Measurements from ENCODE around the gene MIB2.

MIB2 gene

DNA sequence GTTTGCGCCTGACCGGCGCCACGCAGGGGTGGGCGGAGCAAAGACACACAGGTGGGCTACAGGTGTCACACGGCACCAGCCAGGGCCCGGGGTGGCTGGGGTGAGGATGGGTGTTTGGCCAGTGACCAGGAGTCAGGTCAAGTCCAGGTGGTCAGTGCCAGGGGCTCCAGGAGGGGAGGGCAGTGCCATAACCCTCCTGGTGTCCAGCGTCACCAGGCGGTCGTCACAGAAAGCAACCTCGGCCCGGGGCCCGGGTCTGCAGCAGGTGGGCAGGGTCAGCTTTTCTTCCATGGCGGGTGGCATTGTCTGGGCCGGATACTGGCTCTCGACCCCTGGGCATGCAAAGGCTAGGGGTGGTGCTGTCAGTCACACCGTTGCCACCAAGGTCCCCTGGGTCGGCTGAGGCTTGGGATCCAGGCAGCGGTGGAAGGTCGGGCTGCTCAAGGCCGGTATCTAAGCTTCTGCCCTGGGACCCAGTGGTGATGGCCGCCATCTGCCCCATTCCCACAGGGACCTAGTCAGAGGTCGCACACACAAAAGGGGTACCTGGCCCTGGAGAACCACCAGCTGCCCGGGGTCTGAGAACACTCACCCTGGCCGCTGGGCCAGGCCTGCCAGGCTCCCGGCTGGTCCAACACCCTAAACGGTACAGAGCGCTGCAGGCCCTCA is 17.1 kb upstream of the MIB2 start:
- DNase-seq (ENCODE audit: low read depth, low spot score) = no peak

DNA sequence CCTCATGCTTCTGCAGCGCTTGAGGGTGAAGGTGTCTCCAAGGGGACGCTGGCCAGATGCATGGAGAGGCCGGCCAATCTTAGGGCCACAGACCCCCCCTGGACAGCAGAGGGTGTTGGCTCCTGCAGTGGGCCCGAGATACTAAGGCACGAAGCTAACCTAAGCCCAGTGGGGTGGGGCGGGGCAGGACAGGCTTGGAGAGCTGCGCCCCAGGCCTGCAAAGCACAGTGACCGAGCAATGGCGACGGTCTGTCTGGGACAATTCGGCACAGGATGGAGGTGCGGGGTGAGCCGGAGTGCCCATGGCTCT is 16.6 kb upstream of the MIB2 start:
- DNase-seq (ENCODE audit: low read depth, low spot score) = no peak

DNA sequence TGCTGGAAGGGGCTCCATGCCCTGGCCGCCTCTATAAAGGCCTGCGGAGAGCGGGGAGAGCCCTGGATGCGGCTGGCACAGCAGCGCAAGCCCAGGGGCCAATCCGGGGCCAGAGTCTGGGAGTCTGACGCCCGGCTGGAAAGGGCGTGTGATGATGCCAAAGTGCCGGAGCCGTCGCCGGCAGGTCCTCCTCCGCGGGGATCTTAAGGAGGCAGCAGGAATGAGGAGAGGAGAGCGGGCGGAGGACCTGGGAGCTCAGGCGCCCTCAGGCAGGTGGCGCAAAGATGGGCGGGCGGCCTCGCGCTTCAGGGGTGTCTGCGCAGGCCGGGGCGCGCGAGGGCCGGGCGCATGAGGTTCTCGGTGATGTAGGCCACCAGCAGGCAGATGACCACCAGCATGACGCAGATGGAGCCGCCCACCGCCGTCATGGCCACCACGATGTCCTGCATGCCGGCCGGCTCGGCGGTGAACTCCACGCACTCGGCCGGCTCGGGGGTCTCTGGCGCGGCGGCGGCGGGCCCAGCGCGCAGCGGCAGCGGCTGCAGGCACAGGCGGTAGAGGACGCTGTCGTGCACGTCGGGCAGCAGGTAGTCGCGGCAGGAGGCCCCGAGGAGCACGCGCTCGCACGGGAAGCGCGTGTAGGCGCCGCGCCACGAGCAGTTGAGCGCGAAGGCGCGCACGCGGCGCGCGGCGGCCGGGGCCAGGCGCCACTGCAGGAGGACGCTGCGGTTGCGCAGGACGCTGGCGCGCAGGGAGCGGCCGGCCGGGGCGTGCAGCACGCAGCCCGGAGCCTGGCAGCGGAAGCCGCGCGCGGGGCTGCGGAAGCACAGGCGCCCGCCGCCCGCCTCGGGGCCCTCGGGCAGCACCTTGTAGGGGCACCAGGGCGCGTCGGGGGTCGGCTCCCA is 16.0 kb upstream of the MIB2 start:
- DNase-seq (ENCODE audit: low read depth, low spot score) = no peak

DNA sequence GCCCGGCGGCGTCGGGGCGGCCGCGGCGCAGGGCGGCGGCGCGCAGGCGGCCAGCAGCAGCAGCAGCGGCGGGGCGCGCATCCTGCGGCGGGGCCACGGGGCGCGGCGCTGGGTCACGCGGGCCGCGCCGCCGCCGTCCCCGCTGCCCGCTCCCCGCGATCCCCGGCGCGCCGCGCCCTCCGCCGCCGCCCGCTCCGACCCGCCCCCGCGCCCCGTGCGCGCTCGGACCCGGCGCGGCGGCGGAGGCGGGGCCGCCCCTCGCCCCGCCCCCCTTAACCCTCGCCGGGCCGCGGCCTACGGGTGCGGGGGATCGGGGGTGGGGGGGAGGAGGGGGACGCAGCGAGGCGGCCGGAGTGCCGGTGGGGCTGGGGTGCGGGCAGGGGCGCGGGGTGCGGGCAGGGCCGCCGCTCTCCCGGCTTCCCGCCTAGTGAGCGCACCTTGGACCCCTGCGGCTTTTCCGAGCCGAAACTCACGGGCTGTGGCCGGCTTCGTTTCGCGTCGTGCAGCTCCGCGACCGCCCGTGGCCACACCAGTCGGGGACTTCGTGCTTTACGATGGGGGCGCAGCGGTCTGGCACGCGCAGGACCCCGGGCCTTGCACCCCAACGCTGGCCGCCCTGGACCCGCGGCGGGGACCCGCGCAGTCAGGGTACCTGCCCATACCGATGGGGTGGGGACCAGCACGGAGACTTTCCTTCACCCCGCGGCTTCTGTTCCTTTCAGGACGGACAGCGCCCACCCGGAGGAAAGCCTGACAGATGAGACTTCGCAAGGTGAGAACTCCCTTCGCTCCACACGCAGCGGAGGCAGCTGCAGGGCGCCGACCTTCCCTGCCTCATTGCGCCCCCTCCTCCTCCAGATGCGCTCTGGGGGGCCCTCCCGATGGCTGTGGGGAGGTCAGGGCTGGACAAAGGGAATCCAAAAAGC is 15.1 kb upstream of the MIB2 start, which contains the start of gene FNDC10:
Gene FNDC10, minus strand, starts transcription at position 201 of the 926 bp plus-strand sequence. Its CDS starts 120 bp downstream, at position 81.
- no peak for DNase-seq (ENCODE audit: low read depth, low spot score)

DNA sequence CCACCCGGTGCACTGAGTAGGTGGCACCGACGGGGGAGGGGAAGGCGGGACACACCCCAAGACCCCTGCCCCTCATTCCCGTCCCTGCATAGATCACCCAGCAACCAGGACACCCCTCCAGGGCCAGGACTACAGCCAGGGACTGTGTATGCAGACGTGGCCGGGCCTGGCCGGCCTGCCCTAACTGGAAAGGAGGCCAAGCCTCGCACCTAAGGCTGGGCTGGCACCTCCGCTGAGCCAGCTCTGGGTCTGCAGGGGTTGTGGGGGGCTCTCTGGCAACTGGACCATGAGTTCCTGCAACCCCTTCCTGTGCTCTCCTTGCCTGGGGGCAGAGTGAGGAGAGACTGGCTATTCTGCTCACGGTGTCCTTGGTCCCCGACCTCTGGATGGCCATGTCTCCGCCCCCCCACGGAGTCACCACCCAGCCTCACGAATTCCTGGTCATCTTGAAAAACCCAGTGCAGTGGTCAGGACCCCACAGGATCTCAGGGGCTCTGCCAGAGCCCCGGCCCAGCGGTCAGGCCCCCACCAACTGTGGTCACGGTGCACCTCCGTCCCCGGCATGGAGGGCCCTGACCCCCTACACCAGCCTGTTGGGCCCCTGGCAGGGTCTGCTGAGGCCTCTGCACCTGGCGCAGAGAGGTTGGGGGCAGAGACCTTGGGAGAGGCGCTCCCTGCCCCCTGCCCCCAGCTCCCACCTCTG is 14.3 kb upstream of the MIB2 start:
- DNase-seq (ENCODE audit: low read depth, low spot score) = no peak

DNA sequence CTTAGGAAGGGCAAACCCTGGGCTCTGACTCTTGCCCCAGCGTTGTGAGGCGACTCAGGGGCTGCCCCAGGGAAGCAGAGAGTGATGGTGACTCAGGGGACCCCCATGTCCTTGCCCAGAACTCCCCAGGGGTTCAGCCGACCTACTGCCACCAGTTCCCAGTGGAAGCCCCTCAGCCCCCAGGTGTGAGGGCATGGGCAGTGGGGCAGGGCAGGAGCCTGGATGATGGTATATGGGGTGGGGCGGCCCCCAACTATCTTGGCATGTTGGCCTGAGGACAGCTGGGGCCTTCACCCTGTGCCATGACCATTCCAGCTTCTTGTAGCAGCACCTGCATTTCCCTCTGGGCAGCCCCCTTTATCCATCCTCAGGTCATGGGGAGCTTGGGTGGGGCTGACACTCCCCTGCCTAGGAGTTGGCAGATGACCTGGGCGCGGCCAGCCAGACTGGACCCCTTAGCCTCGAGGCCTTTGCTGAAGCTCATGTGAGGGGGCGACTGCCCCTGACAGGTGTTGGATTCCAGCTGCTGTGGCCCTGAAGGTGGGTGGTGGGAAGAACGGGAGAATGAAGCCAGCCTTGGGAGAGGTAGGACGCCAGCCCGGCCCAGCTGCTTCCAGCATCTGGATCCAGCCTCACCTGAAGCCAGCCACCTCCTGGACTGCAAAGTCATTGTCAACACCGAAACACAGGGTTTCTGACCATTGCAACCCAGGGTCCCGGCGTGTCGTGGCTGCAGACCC is 13.6 kb upstream of the MIB2 start:
- no peak for DNase-seq (ENCODE audit: low read depth, low spot score)

DNA sequence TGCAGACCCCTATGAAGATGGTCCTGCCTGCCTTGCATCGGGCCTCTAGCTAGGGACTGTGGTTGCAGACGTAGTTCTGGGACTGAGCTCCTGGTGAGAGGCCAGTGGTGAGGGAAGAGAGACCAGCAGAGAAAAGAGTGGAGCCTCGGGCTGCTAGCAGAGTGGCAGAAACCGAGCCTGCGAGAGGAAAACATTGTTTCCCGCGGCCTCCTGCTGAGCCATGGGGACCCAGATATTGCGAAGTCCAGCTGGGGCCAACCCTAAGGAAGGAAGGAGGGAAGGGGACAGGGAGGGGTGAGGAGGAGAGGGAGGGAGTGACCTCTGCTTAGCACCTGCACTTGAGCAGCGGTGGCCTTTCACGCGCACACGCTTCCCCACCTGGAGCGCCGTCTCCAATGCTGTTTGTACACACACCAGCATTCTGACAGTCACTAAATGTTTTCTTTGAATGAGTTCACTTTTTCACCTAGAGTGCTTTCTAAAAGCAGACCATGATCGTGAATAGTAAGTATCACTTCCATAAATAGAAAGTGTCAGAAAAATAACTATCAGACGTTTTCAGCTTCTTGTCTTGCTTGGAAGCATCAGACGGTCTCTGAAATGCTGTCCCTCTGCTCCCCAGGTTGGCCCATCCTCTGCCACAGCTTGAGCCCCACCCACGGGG is 12.9 kb upstream of the MIB2 start:
- DNase-seq (ENCODE audit: low read depth, low spot score) = no peak

DNA sequence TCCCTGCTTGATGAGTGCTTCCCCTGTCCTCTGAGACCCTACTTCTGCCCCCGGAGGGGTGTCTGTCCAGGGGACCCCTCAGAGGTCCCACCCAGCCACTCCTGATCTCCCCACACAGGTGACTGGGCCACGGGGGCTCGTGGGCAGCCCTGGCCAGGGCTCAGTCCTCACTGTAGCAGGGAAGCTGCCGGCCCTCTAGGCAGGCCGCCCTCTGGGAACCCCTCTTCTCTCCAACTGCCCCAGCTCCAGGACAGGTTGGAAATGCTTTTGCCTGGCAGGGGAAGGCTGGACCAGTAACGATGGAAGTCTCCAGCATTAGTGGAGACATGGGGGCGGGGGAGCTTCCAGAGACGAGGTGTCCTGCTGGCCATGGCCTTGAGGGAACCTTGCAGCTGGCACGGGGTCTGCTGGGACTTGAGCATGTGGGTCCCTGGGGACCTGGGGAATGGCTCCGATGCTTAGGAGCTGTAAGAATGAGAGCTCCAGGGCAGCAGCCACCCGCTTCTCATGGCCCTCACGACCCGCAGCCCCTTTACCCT is 12.3 kb upstream of the MIB2 start:
- no peak for DNase-seq (ENCODE audit: low read depth, low spot score)

DNA sequence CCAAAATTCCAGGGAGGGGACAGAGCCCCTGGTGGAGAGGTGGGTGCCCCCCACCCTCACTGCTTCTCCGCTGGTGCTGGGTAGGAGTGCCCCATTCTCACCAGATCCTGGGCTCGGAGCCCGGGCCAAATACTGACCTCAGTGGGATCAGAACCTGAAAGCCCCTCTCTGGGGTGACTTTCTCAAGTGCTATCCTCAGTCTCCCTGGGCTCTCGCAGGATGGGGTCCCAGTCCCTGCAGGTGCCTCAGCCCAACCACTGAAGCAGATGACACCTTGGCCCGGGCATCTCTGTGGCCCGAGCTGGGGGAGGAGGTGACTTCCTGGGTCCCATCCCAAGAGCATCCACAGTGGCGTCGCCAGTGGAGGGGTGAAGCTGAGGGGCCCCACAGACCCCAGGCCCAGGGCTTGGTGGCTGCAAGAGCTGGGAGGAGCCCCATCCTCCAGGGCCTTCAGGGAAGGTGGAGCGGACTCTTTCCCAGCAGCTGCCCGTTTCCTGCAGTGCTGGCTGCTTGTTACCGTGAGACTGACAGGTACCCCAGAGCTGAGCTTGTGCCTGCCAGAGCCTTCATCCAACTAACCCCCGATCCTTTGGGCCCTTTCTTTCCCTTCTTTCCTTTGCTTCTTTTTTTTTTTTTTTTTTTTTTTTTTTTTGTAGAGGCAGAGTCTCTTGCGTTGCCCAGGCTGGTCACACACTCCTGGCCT is 11.5 kb upstream of the MIB2 start:
- no peak for DNase-seq (ENCODE audit: low read depth, low spot score)

DNA sequence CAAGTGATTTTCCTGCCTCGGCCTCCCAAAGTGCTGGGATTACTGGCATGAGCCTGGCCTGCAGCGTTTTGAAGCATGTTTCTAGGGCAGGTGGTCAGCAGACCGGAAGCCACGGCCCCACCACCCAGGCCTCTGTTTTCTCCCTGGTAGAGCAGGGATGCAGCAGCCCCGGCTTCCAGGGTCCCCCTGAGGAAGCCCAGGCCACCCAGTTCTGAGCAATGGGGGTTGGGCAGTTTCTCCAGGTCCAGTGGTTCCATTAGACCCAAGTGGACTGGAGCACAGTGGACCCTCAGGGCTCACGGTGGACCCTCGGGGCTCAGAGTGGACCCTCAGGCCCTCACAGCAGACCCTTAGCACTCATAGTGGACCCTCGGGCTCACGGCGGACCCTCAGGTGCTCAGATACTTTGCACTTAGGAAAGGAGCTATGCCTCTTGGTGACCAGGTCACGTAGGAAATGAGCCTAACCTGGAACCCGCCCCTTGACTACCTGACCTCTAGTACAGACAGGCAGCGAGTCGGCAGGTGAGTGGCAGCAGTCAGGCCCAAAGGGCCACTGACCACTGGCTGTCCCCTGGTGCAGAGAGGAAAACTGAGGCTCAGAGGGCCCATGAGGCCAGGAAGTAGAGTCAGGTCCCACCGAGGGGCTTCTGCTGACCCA is 10.8 kb upstream of the MIB2 start:
- DNase-seq (ENCODE audit: low read depth, low spot score) = no peak

DNA sequence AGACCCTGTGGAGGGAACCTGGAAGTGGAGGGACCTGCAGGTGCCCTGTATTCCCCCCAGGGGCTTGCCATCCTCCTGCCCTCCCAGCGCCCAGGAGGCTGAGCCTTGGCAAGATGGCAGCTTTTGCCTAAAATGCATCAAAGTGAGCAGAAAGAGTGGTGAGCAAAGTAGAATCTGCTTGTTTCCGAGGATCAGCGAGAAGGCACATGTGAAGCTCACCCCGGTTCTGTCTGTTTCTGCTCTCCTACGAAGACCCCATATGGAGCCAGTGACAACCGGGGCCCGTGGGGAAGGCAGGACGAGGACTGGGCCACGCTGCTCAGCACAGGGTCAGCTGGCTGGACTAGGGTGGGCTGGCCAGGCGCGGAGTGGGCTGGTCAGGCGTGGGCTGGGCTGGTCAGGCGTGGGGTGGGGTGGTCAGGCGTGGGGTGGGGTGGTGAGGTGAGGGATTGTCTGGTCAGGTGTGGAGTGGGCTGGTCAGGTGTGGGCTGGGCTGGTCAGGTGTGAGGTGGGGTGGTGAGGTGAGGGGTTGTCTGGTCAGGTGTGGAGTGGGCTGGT is 10.2 kb upstream of the MIB2 start:
- DNase-seq (ENCODE audit: low read depth, low spot score) = no peak

DNA sequence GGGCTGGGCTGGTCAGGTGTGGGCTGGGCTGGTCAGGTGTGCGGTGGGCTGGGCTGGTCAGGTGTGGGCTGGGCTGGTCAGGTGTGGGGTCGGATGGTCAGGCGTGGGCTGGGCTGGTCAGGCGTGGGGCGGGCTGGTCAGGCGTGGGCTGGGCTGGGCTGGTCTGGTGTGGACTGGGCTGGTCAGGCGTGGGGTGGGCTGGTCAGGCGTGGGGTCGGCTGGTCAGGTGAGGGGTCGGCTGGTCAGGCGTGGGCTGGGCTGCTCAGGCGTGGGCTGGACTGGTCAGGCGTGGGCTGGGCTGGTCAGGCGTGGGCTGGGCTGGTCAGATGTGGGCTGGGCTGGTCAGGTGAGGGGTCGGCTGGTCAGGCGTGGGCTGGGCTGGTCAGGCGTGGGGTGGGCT is 9.6 kb upstream of the MIB2 start:
- no peak for DNase-seq (ENCODE audit: low read depth, low spot score)

DNA sequence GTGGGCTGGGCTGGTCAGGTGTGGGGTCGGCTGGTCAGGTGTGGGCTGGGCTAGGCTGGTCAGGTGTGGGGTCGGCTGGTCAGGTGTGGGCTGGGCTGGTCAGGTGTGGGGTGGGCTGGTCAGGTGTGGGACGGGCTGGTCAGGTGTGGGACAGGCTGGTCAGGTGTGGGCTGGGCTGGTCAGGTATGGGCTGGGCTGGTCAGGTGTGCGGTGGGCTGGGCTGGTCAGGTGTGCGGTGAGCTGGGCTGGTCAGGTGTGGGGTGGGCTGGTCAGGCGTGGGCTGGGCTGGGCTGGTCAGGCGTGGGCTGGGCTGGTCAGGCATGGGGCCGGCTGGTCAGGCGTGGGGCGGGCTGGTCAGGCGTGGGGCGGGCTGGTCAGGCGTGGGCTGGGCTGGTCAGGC is 9.1 kb upstream of the MIB2 start:
- DNase-seq (ENCODE audit: low read depth, low spot score) = no peak

DNA sequence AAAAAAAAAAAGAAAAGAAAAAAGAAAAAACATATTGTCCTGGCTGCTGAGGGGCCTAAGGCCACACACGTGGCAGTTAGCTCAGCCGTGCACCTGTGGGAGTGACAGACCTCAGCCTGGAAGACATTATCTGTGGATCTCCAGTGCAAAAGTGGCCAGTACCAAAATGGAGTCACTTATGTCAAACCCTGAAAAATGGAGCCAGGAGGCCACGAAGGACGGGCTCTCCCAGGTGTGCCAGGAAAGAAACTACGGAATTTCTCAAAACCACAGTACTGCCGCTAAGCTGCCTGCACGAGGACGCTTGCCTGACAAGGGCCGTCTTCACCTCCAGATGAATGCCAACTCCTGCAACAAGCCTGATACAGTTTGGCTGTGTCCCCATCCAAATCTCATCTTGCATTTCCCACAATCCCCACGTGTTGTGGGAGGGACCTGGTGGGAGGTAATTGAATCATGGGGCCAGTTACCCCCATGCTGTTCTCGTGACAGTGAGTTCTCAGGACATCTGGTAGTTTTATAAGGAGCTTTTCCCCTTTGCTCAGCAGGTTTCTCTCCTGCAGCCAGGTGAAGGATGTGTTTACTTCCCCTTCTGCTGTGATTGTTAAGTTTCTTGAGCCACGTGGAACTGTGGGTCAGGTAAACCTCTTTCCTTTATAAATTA is 5.3 kb upstream of the MIB2 start:
- no peak for DNase-seq (ENCODE audit: low read depth, low spot score)

DNA sequence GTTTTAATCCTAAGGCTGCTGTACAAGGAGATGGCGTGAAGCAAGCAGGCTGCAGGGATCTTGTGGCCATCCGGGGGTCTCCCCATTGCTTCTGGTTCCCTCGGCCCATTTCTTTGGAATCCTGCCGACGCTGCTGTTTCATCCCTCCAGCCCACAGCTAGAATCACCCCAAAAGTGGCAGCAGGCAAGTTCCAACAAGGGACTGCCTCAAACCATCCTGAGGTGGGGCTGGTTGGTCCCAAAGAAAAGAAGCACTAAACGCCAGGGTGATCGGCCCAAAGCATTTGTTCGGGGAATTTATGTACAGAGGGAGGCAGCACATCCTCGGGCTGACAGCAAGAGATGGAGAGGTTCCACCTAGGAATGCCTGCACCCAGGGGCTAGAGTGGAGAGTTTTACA is 4.5 kb upstream of the MIB2 start:
- no peak for DNase-seq (ENCODE audit: low read depth, low spot score)

DNA sequence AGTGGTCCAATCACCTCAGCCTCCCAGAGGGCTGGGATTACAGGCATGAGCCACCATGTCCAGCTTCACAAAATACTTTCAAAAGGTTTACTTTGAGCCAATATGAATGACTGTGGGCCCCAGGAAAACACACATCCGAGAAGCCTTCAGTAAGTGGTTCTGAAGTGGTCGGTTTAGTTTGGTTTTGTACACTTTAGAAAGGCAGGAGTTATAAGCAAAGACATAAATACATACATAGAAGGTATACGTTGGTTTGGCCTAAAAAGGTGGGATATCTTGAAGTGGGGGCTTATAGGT is 3.2 kb upstream of the MIB2 start:
- no peak for DNase-seq (ENCODE audit: low read depth, low spot score)

DNA sequence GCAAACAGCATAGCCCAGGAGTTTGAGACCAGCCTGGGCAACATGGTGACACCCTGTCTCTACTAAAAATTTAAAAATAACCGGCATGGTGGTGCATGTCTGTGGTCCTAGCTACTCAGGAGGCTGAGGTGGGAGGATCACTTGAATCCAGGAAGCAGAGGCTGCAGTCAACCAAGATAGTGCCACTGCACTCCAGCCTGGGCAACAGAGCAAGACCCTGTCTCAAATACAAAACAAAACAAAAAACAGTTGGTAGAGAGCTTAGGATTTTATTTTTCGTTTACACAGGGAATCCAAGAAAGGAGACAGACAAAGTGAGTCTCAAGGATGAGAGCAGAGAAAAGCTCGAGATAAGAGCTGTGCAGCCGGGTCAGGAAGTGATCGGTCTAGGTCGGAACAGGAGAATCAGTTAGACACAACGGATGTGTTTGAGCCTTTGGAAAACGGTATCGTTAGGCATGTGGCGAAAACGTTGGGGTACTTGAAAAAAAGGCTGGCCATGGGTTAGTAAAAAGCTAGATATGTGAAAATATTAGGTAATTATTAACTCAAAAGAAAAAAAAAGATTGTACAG is 1.7 kb upstream of the MIB2 start:
- no peak for DNase-seq (ENCODE audit: low read depth, low spot score)

All from activated CD4-positive, CD25-positive, alpha-beta regulatory T cell treated with anti-CD3 and anti-CD28 coated beads, Interleukin-2, amount 50 U/mL, for 16 hours (primary cell).